NK-92 treated with Interleukin-12 subunit alpha and Interleukin-12 subunit beta, amount 100 ng/mL, for 24 hours (cell line): ENCODE measurements around the gene CLK4.
"Not testable (repeated sequence)": the region's sequence is repeated elsewhere in the genome, so short reads cannot be mapped to it uniquely, and the experiment has no call there.

Source experiments
- DNase-seq: peaks from one replicate; lab custom pipeline; 2025; lab: John Stamatoyannopoulos, UW

CLK4 gene

DNA sequence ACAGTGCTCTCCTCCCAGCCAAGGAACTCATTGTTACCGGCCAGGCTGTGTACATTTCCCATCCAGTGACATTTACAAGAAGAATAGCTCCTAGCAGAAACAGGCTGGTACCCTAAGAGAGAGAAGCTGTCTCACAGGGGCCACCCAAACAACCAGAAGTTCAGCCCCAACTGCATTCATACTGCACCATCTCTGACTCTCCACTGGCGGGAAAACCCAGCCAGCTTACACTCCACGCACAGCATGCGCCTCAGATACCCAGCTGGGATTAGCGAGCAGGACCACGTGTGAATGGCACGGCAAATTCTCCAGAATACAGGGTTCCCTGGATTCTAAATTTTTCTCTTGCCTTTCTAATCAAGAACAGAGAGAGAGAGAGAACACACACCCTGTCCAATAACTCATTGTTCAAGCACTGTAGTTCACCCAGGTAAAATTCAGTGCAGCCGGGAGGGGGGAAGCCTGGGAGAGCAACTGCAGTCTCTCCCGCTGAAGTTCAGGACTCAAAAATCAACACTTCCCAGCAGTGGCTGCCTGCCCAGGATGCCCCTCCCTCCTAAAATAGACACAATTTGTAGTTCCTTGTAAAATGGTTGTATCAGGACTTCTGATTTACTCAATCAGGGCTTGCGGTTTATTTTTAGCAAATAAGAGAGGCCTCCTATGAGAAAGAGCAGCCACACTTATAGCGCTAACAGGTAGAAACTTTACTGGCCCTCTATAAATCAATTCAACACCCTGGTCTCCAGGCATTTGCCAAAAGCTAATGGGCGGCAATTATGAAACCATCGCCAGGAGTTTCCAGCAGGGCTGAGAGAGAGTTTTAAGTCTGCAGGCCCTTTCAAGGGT lies 38.9 kb downstream of the CLK4 start:
- DNase-seq: no peak

DNA sequence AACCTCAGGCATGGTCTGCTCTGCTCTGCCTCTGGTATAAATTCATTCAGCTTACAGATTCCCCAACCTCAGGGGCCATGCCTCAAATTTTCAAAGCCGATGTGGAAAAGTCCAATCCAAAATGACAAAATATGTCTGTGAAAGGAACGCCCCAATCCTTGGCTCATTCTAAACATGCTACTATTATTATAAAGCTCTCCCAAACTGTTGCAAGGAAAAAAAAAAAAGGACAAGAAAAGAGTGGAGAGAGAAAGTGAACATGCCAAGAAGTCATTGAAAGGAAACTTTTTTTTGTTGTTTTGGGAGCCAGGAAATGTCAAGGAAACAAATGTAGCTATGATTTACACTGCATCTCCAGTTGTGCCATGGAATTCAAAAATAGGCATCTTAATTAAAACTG lies 40.5 kb downstream of the CLK4 start:
- DNase-seq: no peak

DNA sequence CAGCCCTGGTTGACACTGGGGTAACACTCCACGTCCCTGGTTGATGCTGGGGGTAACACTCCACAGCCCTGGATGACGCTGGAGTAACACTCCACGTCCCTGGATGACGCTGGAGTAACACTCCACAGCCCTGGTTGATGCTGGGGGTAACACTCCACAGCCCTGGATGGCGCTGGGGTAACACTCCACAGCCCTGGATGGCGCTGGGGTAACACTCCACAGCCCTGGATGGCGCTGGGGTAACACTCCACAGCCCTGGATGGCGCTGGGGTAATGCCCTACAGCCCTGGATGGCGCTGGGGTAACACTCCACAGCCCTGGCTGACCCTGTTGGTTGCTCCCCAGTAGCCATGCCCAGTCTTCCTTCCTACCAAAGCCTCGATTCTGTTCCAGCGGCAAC lies 41.4 kb downstream of the CLK4 start:
- DNase-seq: not testable (repeated sequence)

DNA sequence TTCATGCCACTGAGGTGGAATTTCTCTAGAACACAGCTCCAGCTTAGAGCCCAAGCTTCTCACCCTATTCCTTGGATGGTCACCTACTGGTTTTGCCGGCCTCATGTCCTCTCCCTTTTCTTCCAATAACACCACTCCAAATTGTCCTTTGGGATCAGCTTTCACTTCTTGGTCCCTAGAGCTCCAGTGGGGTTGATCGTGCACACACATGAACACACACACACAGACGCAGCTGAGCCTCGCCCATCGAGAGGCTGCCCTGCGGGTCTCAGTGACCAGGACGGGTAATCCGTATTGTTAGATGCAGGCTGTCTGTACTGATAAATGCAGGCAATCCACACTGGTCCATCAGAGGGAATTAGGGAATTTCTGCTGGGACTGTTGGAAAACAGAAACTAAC lies 43.6 kb downstream of the CLK4 start:
- no peak for DNase-seq

DNA sequence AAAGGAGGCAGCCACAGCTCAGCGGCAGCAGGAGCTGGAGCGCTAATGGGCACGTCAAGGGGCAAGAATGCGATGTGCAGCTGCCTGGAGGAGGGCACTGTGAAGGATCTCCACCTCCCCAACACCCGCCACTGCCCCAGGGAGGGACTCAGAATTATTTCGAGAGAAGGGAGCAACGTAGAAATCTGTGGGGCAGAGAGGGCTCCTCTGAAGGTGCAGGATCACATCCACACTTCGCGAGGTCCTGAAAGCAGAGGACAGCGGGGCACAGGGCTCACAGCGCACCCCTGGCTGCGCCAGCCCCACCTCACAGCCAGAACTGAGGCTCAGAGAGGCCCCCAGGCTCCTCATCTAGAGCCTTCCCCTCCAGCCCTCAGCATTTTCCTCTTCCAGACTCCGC lies 44.6 kb downstream of the CLK4 start:
- DNase-seq: no peak

DNA sequence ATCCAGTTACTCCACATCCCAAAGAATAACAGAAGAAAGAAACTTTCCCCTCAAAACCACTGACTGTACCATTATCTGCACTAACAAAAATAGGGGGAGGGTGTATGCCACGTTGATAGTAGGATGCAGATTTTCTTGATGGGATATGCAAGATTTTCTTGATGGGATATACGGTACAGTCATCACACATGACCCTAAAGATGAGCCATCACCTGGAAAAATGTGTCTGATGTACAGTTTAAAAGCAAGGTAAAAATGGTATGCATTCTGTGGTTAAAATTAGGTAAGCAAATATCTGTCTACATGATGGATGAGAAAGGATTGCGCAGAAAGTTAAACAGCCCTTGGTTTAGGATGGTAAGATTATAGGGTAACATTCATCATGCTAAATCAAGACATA lies 45.2 kb downstream of the CLK4 start:
- no peak for DNase-seq

DNA sequence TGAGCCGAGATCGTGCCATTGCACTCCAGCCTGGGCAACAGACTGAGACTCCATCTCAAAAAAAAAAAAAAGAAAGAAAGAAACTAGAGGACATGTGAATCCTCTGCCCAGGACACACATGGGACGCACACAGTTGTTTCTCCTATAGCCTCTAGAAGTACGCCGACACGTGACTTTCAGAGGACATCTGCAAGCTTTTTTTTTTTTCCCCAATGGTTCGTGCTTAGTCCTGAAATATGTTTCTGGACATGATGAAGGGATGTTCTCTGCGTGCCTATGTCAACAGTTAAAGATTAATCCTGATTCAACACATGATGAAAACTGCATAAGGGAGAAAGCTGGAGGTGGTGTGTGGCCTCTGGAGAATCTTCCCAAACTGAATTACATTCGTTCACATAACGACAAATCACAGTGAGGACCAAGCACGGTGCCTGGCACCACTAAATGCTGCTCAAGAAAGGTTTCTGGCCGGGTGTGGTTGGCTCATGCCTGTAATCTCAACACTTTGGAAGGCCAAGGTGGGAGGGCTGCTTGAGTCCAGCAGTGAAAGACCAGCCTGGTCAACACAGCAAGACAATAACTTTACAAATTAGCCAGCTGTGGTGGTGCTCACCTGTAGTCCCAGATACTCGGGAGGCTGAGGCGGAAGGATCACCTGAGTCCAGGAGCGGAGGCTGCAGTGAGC lies 46.4 kb downstream of the CLK4 start:
- no peak for DNase-seq

DNA sequence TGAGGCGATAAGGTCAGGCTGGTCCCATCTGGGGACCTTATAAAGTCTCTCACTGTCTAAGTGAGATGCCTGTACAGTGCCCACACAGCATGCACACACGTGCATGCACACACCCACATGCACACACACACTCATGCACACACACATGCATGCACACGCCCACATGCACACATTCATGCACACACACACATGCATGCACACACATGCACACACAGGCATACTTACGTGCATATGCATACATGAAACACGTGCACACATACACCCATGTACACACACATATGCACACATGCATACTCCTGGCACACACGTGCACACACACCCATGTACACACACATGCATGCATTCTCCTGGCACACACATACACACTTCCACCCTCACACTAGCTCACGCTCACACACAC lies 48.9 kb downstream of the CLK4 start:
- no peak for DNase-seq

DNA sequence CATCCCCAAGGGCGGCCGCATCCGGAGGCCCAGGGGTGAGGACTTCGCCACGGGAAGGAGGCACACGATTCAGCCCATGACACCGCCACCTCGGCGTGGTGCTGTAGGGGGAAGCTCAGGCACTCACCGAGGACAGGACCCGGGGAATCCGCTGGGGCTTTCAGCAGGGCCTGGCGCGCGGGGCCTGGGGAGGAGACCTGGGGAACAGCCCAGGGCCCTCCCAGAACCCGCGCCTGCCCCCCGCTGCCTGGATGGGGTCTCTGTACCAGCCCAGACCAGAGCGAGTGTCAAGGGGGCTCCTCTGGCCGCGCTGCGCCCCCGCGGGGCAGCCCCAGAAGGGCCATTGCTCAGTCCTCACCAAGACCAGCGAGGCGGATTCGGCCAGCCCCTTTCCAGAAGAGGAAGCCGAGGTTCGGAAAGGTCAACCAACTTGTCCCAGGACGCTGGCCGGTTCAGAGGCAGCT lies 49.4 kb downstream of the CLK4 start:
- no peak for DNase-seq

DNA sequence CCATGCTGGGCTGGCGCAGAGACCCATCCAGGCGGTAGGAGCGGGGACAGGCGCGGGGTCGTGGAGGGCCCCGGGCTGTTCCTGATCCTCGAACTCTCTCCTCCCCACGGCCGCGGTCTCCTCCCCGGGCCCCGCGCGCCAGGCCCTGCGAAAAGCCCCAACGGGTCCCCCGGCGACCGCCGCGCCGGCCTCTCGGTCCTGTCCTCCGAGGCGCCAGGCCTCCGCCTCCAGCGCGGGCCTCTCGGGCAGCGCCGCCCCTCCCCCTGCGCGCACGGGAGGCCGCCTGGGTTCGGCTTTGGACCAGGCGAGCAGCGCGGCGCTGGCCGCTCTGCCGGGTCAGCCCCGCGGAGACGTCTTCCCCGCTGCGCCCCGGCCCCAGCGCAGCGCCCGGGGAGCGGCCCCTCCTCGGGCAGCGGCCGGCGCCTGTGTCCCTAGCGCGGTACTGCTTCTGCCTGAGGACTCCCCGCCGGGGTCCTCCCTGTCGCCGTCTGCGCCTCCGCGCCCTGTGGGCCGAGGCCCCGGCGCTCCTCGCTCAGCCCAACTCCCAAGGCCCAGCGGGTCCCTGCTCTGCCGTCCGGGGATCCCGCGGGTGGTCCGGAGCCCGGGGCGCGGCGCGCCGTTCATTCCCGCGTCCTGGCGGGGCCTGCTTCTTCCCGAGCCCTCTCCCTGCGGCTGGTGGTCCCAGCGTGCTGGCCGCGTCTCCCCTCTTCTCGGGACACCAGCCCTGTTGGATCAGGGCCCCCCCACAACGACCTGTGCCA lies 50.1 kb downstream of the CLK4 start:
- no peak for DNase-seq

DNA sequence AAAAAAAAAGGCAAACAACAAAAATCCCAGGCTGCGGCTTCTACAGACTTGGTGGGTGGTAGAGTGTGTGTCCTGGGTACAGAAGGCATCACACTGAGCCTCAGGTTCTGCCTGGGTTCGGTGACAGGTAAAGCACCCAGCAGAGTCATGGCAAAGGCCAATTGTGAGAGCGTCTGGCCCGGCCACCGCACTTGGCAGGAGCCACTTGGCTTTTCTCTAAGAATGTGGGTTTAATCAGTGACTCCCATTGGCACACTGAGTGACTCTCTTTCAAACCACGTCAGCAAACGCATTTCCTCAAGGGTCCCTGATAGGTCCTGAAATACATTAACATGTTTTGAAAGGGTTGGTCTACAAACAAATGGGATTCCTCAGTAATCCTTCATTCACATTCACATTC lies 53.6 kb downstream of the CLK4 start:
- no peak for DNase-seq

DNA sequence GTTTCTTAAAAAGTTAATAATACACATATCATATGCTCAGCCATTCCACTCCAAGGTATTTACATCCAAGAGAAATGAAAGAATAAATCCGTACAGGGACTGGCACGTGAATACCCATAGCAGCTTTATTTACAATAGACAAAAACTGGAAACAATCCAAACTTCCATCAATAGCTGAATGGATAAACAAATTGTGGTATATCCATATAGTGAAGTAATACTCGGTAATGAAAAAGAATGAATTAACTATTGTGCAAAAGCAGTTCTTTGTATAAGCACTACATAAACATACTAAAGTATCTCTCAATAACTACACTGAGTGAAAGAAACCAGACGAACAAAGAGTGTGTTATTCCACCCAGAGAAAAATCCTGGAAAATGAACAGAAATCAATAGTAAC lies 54.2 kb downstream of the CLK4 start:
- DNase-seq: no peak

DNA sequence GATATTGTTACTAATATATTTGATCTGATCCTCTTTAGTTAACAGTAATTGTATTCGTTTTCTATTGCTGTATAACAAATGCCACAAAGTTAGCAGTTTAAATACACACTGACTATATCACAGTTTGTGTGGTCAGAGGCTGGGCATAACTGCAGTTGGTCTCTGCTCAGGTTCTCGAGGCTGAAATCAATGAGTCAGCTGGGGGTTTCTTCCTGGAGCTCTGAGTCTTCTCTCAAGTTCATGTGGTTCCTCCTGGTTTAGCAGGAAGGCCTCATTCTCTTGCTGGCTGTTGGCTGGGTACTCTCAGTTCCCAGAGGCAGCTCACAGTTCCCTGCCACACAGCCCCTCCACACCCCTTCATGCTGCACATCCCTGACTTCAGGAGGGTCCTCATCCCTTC lies 57.4 kb downstream of the CLK4 start:
- no peak for DNase-seq

DNA sequence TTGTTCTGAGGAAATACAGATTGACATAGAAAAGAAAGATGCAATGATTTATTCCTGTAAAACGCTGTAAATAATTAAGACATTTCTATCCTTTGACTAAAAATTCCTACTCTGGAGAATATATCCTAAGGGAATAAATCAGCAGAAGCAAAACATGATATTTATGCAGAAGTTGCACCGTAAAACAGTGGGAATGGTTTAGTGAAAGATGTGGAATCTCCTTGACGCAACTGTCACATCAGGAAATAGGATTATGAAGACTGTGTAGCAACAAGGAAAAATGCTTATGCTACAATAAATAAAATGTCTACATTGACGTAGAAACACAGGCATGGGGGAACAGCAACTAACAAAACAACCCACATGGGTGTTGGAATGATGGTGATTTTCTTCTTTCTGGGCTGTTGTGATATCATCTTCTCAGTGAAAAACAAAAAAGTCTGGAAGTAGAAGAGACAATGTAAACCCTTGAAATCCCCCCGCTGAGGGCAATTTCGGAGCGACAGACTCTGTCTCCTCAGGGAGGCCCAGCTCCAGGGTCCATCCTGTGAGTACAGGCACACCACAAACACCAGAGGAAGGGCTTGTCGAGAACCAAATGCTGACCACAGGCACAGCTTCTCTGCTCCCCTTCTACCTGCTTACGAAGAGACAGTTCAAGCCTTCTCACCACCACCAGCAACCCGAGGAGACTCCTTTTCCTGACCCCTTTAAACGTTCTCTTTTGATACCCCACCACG lies 61.9 kb downstream of the CLK4 start:
- no peak for DNase-seq

DNA sequence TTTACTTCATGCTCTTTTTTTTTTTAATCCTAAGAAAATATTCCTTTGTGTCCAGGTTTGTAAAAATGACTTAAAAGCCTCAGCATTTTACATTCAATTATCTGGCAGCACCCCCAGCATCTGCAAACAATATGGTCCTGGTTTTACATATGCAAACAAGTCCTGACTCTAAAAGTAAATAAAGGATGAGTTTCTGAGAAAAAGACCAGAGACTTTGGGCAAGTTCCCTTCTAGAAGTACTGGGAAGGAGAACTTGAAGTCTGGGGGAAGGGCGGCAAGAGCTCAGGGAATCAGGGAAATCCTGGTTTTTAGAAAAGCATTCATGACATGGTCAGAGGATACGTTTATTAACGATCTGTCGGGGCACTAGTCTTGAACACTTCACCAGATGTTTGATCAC lies 62.5 kb downstream of the CLK4 start:
- DNase-seq: no peak

DNA sequence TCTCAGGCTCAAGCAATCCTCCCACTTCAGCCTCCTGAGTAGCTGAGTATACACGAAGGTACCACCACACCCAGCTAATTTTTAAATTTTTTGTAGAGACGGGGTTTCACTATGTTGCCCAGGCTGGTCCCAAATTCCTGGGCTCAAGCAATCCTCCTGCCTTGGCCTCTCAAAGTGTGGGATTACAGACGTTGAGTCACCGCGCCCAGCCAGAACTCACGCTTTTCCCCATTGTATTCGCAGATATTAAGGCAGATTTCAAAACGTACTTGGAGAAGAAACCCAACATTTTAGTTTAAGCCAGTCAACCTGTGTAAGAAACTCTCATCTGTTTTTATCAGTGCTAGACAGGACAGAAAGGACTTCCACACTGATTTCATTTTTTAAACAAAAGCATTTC lies 63.2 kb downstream of the CLK4 start:
- no peak for DNase-seq

DNA sequence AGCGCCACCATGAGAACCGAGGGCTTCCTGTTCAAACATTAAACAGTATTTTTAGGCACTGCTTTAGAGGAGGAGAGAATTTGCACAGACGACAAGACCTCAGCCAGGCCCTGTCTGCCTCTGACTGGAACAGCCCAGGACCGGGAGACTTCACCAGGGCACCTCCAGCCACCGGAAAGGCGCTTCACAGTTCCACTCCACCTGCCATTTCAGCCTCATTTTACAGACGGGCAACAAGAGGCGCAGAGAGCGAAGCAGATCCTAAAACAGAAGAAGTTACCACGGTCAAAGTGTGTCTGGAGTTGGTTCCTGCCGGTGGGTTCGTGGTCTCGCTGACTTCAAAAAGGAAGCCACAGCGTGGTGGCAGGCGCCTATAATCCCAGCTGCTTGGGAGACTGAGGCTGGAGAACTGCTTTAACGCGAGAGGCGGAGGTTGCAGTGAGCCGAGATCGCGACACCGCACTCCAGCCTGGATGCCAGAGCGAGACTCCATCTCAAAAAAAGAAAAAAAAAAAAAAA lies 65.0 kb downstream of the CLK4 start:
- no peak for DNase-seq

DNA sequence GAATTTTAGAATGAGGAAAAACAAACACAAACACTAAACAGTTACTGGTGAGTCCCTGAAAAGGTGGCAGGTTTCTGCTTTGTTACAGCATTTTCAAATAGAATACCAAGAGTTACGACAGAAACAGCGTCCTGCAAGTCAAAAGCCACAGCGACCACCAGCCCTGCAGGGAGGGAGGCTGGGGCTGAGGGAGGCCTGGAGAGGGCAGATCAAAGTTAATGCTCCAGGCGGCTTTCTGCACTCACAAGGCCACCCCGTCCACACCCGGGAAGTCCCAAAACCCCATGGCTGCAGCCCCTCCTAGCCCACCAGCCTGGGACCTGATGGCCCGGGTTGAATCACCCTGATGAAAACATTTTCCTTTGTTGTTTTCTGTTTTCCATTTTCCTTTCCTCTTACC lies 65.9 kb downstream of the CLK4 start:
- DNase-seq: no peak

DNA sequence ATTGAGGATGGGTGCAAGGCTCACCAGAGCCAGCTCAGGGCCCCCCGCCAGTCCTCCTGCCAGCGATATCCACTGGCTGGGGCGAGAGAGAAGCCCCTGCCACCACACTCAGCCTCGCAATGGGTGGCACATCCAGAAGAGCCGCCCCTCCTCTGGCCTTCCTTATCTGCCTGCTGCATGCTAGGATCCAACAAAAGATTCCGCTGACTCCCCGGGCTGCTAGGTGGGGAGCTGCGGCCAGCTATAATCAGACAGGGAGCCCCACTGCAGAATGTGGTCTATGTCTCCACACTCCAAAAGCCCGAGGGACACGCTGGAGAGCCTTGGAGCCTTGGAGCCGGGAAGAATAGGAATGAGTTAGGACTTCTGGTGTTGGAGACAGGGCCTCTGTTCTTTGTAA lies 69.4 kb downstream of the CLK4 start:
- DNase-seq: no peak

DNA sequence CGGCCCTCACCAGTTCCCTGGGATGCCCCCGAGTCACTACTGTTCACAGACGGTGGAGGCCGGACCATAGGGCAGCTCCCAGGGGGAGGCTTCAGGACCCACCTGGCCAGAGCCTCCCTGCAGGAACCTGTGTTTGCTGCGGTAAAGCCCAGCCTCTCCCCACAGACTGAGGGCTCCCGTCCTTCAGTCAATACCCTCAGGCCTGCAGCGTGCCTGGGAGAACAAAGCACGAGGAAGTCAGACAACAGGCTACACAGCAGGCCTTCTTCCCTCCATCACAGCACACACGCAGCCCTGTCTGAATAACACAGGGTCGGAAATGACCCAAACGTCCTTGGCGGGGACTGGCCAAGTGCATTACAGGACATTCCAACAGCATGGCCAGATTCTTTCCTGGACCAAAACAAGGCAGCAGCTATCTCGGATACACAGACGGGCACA lies 71.1 kb downstream of the CLK4 start:
- no peak for DNase-seq

DNA sequence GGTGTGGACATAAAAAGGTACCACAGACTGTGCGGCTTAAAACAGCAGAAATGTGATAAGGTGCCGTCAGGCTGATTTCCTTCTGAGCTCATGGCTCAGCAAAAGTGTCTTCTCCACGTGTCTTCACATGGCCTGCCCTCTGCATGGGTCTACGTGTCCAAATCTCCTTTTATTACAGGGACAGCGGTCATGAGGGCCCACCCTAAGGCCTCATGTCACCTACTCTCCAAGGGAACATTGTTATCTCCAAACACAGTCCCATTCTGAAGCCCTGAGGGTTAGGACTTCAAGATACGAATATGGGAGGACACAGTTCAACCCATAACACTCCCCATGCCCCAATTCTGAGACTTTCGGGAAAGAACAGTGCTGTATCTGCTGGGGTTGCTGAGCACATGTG lies 71.8 kb downstream of the CLK4 start:
- DNase-seq: no peak

DNA sequence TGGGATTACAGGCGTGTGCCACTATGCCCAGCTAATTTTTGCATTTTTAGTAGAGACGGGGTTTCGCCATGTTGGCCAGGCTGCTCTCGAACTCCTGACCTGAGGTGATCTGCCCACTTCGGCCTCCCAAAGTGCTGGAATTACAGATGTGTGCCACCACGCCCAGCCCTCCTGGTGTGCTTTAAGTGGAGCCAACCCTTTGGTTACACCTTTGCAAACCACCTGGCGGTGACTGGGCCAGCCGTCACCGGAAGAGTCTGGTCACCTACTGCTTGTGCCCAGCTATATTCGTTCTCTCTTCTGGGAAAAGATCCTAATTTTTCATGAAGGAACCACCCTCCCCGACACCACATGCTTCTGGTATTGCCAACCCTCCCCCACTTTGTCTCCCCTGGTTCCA lies 72.5 kb downstream of the CLK4 start:
- DNase-seq: no peak
